K562 (cell line): ENCODE measurements around the gene MYL4. TPM values are rescaled to one million over a fixed set of nuclear protein-coding genes. Genes with fewer than 3 reads are reported as not detected.

Experiments used
- BCOR ChIP-seq: fragments of 450-650 bp; IDR thresholded peaks from 2 replicates; pipeline ENCODE4 v1.6.1; 2016
- HDAC2 ChIP-seq: fragments of 450-650 bp; IDR thresholded peaks from 2 replicates; pipeline ENCODE4 v1.6.1; 2016; ENCODE audit warnings: mild to moderate bottlenecking
- MGA ChIP-seq: fragments of 450-650 bp; IDR thresholded peaks from 2 replicates; pipeline ENCODE4 v1.6.1; 2016; ENCODE audit warnings: mild to moderate bottlenecking, moderate library complexity
- MLLT1 ChIP-seq, 2 experiments: fragments of 450-650 bp; IDR thresholded peaks; 2 replicates each; pipeline ENCODE4 v1.6.1; 2016
- NR2C1 ChIP-seq, 2 experiments: fragments of 450-650 bp; IDR thresholded peaks; 2 replicates each; pipeline ENCODE4 v1.6.1; 2017; ENCODE audit warnings: mild to moderate bottlenecking in 2 of 2, antibody characterized with exemption in 1 of 2, inconsistent platforms in 1 of 2, missing compliant biosample characterization in 1 of 2, missing genetic modification characterization in 1 of 2
- NR4A1 ChIP-seq, 2 experiments: fragments of 250-450 bp in 1 of 2; fragments of 450-650 bp in 1 of 2; sonication (Bioruptor Pico) in 1 of 2; IDR thresholded peaks; 2 replicates each; pipeline versions ENCODE4 v1.4.0 to v1.6.1; 2016 to 2020; ENCODE audit warnings: mild to moderate bottlenecking in 2 of 2, missing compliant biosample characterization in 1 of 2, missing genetic modification characterization in 1 of 2, moderate library complexity in 1 of 2
- U2AF2 ChIP-seq: fragments of 200-400 bp; formaldehyde crosslinking; optimal IDR thresholded peaks from 2 replicates; pipeline ENCODE3; 2017; ENCODE audit warnings: low read depth, mild to moderate bottlenecking, low read length
- ZBTB9 ChIP-seq: fragments of 450-650 bp; formaldehyde crosslinking; IDR thresholded peaks from 2 replicates; pipeline ENCODE4 v1.4.0; 2020; ENCODE audit warnings: mild to moderate bottlenecking, moderate library complexity
- ZNF175 ChIP-seq: fragments of 200-800 bp; sonication (Bioruptor generic); IDR thresholded peaks from 2 replicates; pipeline ENCODE4 v1.6.1; 2016; ENCODE audit warnings: low read depth, mild to moderate bottlenecking, missing genetic modification characterization, missing compliant biosample characterization
- ZNF41 ChIP-seq: fragments of 250-450 bp; sonication (Bioruptor Pico); conservative IDR thresholded peaks from 2 replicates; pipeline ENCODE4 v1.4.0; 2020; ENCODE audit warnings: mild to moderate bottlenecking
- ZNF77 ChIP-seq: fragments of 250-450 bp; sonication (Bioruptor Pico); IDR thresholded peaks from 2 replicates; pipeline ENCODE4 v1.5.0; 2020
- polyA plus RNA-seq, 8 experiments: library from polyadenylated mRNA; depleted of rRNA in 4 of 8; stranded (reverse) in 5 of 8; unstranded in 3 of 8; fragments of >200 nt; fragmentation: Nextera tagmentation in 2 of 8; fragmentation: Illumina TruSeq in 1 of 8; extraction: Ambion mirVana in 2 of 8; extraction: Trizol in 1 of 8; gene quantifications; 2 replicates each; pipeline versions ENCODE4 v1.2.1 to v1.2.3, GENCODE V29; 2011 to 2014; ENCODE audit warnings: inconsistent platforms in 1 of 8, missing spikeins in 1 of 8
- total RNA-seq, 7 experiments: library from RNA; depleted of rRNA in 6 of 7; stranded (reverse); fragments of >200 nt in 6 of 7; fragmentation: Illumina TruSeq in 2 of 7; extraction: Trizol in 2 of 7; gene quantifications; 2 replicates each; pipeline versions ENCODE4 v1.2.1 to v1.2.3, GENCODE V29; 2011 to 2021; ENCODE audit warnings: low replicate concordance in 1 of 7

The MYL4 gene
- total and polyA plus RNA-seq, 9 of the 15 experiments (the other 6 are each of a cell fraction or from before 2014, with no cell fraction given) = 117 to 423 (median 221) TPM

GRCh38 chr17:47257651-47258339 is 48.6 kb downstream of the MYL4 start (continued):
- TF ChIP-seq MGA (peak; percentile 23; the same call in 1 of the 2 replicates), ZNF77 (CRISPR knock-in tag) (no peak), MLLT1 (IDR thresholded peaks at IDR 0.05) (peak in 1 of 2 experiments; percentile 77; a peak in 1 of 4 replicates), U2AF2 (no peak), NR2C1 (IDR thresholded peaks at IDR 0.05) (no peak), NR2C1 (tag; IDR thresholded peaks at IDR 0.05) (0 out of 2 replicates have a peak, but pooled peaks have one; percentile 27), ZNF175 (CRISPR knock-in tag) (peak; percentile 54; the same call in 1 of the 2 replicates), ZNF41 (CRISPR knock-in tag) (no peak), NR4A1 (CRISPR knock-in tag; IDR thresholded peaks at IDR 0.05) (no peak), NR4A1 (tag; IDR thresholded peaks at IDR 0.05) (peak; percentile 28; the same call in 1 of the 2 replicates), BCOR (no peak), HDAC2 (peak; percentile 49; the same call in 1 of the 2 replicates), ZBTB9 (CRISPR knock-in tag) (no peak)
